CMK (cell line): Measurements from ENCODE around the gene PBX1.

Experiments used
- DNase-seq: peaks from one replicate; pipeline ENCODE4 v3.0.0-alpha.2; 2010; ENCODE audit warnings: low read depth

Gene PBX1

DNA sequence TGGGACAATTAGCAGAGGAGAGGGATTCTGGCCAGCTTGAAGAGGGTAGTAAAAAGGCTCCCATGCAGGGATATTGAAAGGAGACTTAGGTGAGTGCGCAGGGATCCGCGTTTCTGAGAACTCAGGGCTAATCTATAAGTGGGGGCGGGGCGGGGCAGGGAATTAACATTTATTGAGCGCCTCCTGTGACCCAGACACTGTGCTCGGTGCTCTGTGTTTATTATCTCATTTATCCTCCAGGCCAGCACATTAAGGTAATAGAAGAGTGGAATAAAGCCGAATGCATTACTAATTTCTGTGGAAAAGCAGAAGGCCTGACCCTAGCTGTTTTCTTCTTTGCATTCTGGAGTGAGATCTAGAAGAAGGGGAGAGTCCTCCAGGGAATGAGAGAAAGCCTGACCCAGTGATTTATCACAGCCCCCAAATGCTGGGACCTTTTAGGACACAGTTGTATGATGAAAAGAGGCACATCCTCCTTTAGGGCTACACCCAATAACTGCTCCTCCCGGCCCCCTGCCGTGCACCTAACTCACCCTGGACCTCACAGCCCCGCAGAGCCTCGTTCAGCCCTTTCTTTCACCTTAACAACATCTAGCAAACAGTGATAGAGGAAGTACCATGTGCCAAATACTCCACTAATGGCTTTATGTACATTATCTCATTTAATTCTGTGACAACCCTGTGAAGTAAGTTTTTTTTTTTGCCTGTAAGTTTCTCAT, 317.6 kb downstream of the PBX1 start:
- DNase-seq, result no peak

DNA sequence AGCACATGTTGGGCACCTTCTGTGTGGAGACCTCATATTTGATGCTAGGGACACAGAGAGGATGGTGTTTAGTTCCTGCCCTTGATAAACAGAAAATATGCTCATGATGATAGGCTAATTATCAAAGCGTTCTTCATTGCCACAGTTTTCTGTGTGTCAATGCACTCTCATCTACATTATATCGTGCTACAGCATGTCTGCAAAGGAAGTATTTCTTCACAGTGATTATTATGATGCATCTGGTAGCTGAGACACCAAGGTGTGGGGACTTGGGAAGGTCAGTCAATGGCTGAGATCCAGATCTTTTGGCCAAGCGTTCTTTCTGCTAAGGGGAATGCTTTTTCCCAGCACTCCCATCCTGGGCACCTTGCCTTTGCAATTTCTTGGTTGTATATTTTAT, 321.2 kb downstream of the PBX1 start:
- DNase-seq, result no peak

DNA sequence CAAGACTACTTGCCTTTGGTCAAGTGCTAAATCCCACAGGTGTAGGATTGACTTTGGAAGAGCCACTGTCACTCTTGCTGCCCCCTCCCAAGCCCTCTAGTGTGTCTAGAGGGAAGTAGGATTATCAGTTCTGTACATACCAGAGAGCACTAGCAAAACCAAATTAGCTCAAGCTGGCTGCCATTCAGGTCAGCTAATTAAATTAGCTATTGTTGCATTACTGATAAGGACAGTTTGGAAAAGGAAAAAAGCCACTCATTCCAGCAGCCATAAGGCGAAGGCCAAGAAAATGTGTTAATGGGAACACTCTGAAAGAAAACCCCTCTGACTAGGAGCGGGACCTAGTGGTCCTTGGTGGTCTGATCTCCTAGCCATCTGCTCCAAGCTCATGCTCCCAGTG, 321.7 kb downstream of the PBX1 start:
- no peak for DNase-seq

DNA sequence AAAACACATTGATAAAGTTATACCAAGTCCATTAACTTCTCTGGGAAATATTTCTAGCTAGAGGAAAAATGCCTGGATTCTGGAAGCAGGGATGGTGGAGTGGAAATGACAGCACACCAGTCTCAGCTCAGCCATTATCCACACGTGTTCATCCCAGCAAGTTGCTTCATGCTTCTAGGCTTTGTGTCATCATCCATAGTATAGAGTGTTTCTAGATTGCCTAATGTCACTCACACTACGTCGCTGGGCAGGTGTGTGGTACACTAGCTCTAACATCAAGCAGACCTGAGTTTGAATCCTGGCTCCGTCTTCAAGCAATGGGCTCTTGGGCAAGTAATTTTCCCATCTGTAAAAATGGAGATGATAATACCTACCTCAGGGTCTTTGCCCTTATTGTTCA, 326.3 kb downstream of the PBX1 start:
- no peak for DNase-seq

DNA sequence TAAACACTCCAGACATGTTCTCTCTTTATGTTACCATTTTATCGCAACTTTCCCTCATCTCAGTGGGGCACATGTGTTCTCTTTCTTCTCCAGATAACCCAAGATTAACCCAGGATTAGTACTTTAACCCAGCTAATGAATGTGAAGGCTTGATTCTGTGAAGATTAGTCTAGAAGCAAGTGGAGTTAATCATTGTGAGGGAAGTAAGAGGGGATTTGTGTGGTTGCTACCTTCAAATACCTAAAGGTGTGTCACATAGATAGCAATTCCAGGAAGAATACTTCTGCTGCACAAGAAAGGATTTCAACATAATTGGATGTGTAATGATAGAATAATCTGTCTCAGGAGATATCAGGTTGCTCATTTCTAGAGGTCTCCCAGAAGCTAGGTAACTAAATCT, 327.1 kb downstream of the PBX1 start:
- DNase-seq, result no peak

DNA sequence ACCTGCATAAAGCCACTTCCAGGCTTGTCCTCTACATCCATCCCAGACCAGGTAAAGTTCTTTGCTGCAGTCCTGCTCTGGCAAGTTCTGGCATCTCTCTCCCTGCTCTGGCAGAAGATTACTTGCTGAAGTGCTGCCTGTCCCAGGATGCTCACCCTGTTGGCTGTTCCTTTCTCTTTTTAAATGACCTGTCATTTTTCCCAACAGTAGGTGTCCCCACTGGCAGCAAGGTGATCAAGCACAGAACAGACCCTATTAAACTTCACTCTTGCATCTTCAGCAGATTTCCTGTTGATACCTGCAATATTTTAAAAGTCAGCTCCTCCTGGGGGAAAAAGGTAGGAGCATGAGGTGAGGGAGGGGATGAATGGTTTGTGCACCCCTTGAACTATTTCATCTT, 332.6 kb downstream of the PBX1 start:
- DNase-seq, result no peak

DNA sequence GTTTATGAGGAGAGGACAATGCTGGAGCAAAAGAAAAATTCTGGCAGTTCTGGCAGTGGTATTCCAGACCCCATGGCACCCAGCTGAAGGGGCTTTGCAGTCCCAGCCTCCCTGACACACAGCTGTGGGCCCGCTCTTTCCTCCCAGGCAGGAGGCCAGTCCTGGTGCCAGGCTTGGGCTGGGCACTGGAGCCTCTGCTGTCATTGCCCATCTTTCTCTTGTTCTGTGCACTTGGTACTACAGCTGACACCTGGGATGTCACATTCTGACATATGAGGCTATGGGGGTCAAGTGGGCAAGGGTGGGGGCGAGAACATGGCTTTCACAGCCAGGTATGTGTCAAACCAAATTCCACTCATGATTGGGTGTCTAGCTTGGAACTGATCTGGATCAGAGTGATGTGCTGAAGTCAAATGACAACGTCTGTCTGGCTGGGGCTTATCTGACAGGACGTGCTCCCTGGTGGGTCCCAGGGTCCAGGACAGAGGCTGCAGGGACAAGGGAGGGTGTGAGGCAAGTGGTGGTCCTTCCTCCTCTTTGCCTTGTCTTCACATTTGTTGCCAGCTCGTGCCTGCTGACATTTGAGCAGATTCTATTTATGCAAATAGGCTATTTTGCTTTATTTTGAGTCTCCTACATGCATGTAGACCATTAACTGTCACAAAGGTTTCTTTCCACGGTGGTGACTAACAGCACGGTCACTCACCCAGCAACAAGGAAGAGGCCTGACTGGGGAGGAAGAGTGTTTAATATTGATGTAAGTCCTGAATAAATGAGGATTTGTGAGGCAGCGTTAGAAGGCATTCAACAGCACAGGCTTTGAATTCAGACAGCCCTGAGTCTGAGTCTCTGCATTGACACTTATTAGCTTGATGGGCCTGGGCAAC, 336.3 kb downstream of the PBX1 start:
- no peak for DNase-seq

DNA sequence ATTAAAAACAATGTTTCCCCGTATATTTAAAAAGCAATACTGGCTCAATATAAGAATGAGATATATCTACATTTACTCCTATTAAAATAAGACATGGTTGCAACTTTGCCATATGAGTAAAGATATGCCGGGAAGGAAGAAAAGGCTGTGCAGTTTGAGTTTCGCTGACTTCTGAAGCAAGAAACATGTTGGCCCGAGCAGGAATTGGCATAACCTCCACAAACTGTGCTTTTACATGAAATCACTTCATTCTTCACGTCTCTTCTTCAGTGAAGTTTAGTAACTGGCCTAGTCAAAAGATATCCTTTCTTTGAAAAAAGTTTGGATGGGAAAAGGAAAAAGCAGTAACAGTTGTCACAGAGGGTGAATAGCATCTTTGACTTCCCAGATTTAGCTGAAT, 342.0 kb downstream of the PBX1 start:
- DNase-seq, result no peak
